ENCODE results near the gene FAM13A. TPM values are rescaled to one million over a fixed set of nuclear protein-coding genes. Genes with fewer than 3 reads are reported as not detected.

Gene FAM13A
- total and polyA plus RNA-seq, 2 donors (not counting 3 experiments of a cell fraction or from before 2014, with no cell fraction given) = 3.3 to 10.5 TPM

DNA sequence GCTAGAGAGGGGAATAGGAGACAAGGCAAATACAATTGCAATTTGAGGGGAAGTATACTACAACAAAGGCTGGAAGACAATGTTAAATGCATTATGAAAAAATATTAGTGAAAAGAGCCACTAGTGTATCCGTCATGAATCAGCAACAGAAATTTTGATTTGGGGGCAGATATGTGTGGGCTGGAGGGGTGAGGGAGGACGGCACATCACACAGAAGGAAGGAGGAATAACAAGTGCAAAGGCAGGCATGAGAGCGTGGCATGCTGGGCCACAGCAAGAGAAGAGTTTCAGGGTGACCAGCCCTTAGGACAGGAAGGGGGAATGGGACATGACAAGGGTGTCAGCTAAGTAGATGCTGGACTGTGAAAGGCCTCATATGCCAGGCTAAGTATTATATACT is 295.6 kb downstream of the FAM13A start:
- BruUV-seq (replicated peaks) = no TSS peak
- H3K9me1 ChIP-seq (replicated peaks; ENCODE audit: control insufficient read depth, extremely low read depth, insufficient read depth, low read length) = no peaks in the 10 kb centered on the region
- no peaks in the 10 kb centered on the region for H3K9me3 ChIP-seq (replicated peaks; ENCODE audit: control insufficient read depth, insufficient read depth, low read length)
- no peaks in the 10 kb centered on the region for H3K79me2 ChIP-seq (ENCODE audit: control insufficient read depth, insufficient read depth, low read length)
- TF ChIP-seq FOS (IDR thresholded peaks at IDR 0.05; ENCODE audit: borderline replicate concordance, insufficient read depth, low read length) (no peak), JUN (IDR thresholded peaks at IDR 0.05; ENCODE audit: borderline replicate concordance, insufficient read depth, insufficient read length, low read depth) (no peak), EZH2 (IDR thresholded peaks at IDR 0.05; ENCODE audit: borderline replicate concordance, low read depth, low read length, severe bottlenecking) (no peak), MYC (IDR thresholded peaks at IDR 0.05; ENCODE audit: low read depth, low read length) (no peak), POLR2AphosphoS5 (IDR thresholded peaks at IDR 0.05; ENCODE audit: insufficient read depth, low read depth, low read length) (no peak), POLR2A (IDR thresholded peaks at IDR 0.05; ENCODE audit: low read depth, low read length) (no peak), GATA2 (IDR thresholded peaks at IDR 0.05; ENCODE audit: insufficient read depth, insufficient read length, low read depth, low read length) (no peak)
- TF ChIP-seq, protein P1, sequence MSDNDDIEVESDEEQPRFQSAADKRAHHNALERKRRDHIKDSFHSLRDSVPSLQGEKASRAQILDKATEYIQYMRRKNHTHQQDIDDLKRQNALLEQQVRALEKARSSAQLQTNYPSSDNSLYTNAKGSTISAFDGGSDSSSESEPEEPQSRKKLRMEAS (IDR thresholded peaks at IDR 0.05; ENCODE audit: insufficient read depth, insufficient read length) = no peak
- TF ChIP-seq, protein P2, sequence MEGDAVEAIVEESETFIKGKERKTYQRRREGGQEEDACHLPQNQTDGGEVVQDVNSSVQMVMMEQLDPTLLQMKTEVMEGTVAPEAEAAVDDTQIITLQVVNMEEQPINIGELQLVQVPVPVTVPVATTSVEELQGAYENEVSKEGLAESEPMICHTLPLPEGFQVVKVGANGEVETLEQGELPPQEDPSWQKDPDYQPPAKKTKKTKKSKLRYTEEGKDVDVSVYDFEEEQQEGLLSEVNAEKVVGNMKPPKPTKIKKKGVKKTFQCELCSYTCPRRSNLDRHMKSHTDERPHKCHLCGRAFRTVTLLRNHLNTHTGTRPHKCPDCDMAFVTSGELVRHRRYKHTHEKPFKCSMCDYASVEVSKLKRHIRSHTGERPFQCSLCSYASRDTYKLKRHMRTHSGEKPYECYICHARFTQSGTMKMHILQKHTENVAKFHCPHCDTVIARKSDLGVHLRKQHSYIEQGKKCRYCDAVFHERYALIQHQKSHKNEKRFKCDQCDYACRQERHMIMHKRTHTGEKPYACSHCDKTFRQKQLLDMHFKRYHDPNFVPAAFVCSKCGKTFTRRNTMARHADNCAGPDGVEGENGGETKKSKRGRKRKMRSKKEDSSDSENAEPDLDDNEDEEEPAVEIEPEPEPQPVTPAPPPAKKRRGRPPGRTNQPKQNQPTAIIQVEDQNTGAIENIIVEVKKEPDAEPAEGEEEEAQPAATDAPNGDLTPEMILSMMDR (IDR thresholded peaks at IDR 0.05; ENCODE audit: extremely low read depth in 1 of 2, insufficient read depth in 1 of 2, low read depth in 1 of 2, low read length in 2 of 2) = no peak
- H3K27ac ChIP-seq (ENCODE audit: insufficient read depth, low read depth, low read length) = no peak overlapping the region
- ChIA-PET CTCF (no interaction called here), POLR2A (no interaction called here)
- DNase-seq (ENCODE audit: low read depth, low spot score) (no peak), FAIRE-seq (no peak)
- no peak overlapping the region for H2AFZ ChIP-seq (ENCODE audit: low read depth, low read length)
- H3K4me3 ChIP-seq (replicated peaks in 1 of 3; ENCODE audit: insufficient read depth in 1 of 3, low read depth in 1 of 3, low read length in 3 of 3) = no peak overlapping the region
- no peaks in the 10 kb centered on the region for H4K20me1 ChIP-seq (replicated peaks; ENCODE audit: control insufficient read depth, extremely low read depth, insufficient read depth, low read length)
- intact Hi-C loops (cut with micrococcal nuclease) = no loop called here
- H3K36me3 ChIP-seq (ENCODE audit: control insufficient read depth in 2 of 2, extremely low read depth in 1 of 2, insufficient read depth in 2 of 2, low read length in 2 of 2) = no peaks in the 10 kb centered on the region
- no peak overlapping the region for H3K4me2 ChIP-seq (ENCODE audit: insufficient read depth, low read length)
- H3K9ac ChIP-seq (replicated peaks; ENCODE audit: extremely low read depth, insufficient read depth, low read length) = no peak overlapping the region
- no peaks in the 10 kb centered on the region for H3K27me3 ChIP-seq (ENCODE audit: control insufficient read depth in 2 of 2, insufficient read depth in 2 of 2, low read length in 2 of 2)
- peaks cover 3% of the 10 kb centered on the region for H3K4me1 ChIP-seq (ENCODE audit: control insufficient read depth, extremely low read depth, insufficient read depth, low read length)
- dilution Hi-C loops (cut with MboI; ENCODE audit: extremely low pct_ligation_motif_present, low sequenced_read_pairs) = no loop called here
